Measurements from ENCODE around the gene UXS1.

DNA sequence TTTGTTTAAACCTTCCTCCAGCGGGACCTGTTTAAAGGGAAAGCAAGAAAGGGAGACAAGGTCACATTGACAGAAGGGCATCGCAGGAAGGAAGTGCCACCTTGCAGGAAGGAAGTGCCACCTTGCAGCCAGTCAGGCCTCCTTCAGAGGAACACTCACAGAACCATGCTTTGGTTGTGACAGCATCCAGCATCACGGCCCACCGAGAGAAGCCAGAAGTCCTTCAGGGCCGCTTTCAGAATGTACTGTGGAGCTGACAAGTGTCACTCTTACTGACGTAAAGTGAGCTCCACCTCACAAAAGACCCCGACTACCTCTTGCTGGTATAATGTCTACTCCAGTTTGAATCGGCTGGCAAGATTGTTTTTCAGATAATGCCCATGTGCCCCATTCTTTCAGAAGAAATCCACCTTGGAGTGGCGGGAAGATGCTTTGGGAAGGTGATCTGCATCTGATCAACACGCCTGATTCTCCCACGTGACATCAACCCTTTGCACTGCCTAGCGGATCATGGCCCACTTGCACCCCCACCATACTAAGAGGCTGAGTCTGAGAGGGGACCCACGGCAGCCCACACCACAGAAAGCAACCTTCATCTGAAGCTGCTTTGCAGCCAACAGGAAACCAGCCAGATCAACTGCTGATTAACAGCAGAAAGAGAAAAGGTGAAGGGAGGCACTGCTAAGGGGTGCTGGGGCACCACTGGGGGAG is 99.8 kb downstream of the UXS1 start:
- no peak for TF ChIP-seq CHD4 (IDR thresholded peaks at IDR 0.05; ENCODE audit: insufficient read depth, insufficient replicate concordance, low read depth, low read length, poor library complexity, severe bottlenecking)
- TF ChIP-seq TCF7L2 (IDR thresholded peaks at IDR 0.05; ENCODE audit: low read depth, low read length) = no peak
- no peak for TF ChIP-seq EP300 (IDR thresholded peaks at IDR 0.05; ENCODE audit: low read length)
- TF ChIP-seq PATZ1 (CRISPR knock-in tag; IDR thresholded peaks at IDR 0.05; ENCODE audit: borderline replicate concordance) = no peak
- no peak for TF ChIP-seq CTCF (IDR thresholded peaks at IDR 0.05 in 2 of 3, conservative IDR thresholded peaks at IDR 0.05 in 1 of 3; ENCODE audit: insufficient read depth in 2 of 3, low read depth in 1 of 3, low read length in 3 of 3)

All from K562 (cell line).